Measurements from ENCODE around the gene BMX. TPM values are rescaled to one million over a fixed set of nuclear protein-coding genes. Genes with fewer than 3 reads are reported as not detected.

The BMX gene
- total and polyA plus RNA-seq, 10 of the 15 experiments (the other 5 are each of a cell fraction or from before 2014, with no cell fraction given) = not detected

DNA sequence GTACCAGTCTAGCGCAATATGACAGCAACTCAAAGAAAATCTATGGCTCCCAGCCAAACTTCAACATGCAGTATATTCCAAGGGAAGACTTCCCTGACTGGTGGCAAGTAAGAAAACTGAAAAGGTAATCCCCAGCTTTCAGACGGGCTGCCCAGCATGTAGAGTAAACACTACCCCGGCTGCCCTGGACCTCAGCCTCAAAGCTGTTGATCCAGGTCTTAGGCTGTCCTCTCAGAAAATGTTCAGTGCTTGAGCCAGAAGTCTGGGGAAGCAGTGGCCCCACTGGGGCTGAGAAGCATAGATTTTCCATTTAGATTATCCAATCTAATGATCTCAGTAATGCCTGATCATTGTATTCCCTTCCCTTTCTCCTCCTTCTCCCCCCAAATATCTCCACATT lies 21.9 kb downstream of the BMX start:
- intact Hi-C loops (cut with micrococcal nuclease; ENCODE audit: unreplicated experiment) = no loop called here
- TF ChIP-seq STAT3 (IDR thresholded peaks at IDR 0.05; ENCODE audit: low read depth, low read length) = no peak
- no peak for TF ChIP-seq GABPA (IDR thresholded peaks at IDR 0.05; ENCODE audit: low read depth)
- no peak for TF ChIP-seq CBX5 (IDR thresholded peaks at IDR 0.05; ENCODE audit: low read depth)
- no peak for TF ChIP-seq IKZF2 (IDR thresholded peaks at IDR 0.05)
- TF ChIP-seq, protein P1, sequence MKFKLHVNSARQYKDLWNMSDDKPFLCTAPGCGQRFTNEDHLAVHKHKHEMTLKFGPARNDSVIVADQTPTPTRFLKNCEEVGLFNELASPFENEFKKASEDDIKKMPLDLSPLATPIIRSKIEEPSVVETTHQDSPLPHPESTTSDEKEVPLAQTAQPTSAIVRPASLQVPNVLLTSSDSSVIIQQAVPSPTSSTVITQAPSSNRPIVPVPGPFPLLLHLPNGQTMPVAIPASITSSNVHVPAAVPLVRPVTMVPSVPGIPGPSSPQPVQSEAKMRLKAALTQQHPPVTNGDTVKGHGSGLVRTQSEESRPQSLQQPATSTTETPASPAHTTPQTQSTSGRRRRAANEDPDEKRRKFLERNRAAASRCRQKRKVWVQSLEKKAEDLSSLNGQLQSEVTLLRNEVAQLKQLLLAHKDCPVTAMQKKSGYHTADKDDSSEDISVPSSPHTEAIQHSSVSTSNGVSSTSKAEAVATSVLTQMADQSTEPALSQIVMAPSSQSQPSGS (IDR thresholded peaks at IDR 0.05; ENCODE audit: low read length) = no peak
- no peak for TF ChIP-seq EP300 (IDR thresholded peaks at IDR 0.05; ENCODE audit: borderline replicate concordance in 1 of 2, control insufficient read depth in 1 of 2, low read depth in 2 of 2, low read length in 2 of 2)
- ChIA-PET RAD21 (ENCODE audit: unreplicated experiment) (no interaction called here), POLR2A (no interaction called here), SMC1A (ENCODE audit: uncharacterized antibody, unreplicated experiment) (no interaction called here), CTCF (no interaction called here)
- H3K4me1 ChIP-seq (ENCODE audit: control insufficient read depth, insufficient read depth, low read length) = no peaks in the 10 kb centered on the region
- H3K27me3 ChIP-seq (replicated peaks in 1 of 2; ENCODE audit: control insufficient read depth in 2 of 2, insufficient read depth in 2 of 2, low read length in 1 of 2) = peaks cover 0 to 5% of the 10 kb centered on the region in 2 experiments; a peak in 2 of 4 replicates
- 39% methylated on average over 3 of the region's 3 CpGs for WGBS (ENCODE audit: insufficient coverage, insufficient replicate concordance, low lambda C conversion rate, missing lambda C conversion rate)
- H3K9me3 ChIP-seq (replicated peaks; ENCODE audit: control insufficient read depth, insufficient read depth, low read length) = no peaks in the 10 kb centered on the region
- H3K36me3 ChIP-seq (ENCODE audit: control insufficient read depth in 2 of 2, insufficient read depth in 2 of 2, low read length in 1 of 2) = no peaks in the 10 kb centered on the region
- H3K27ac ChIP-seq (ENCODE audit: control insufficient read depth, insufficient read depth) = no peak overlapping the region
- ATAC-seq (no peak), FAIRE-seq (no peak), DNase-seq (ENCODE audit: low read depth, low spot score) (no peak)
- in situ Hi-C loops (cut with MboI) = no loop called here
- H2AFZ ChIP-seq (ENCODE audit: control insufficient read depth, low read depth, low read length) = no peak overlapping the region
- H4K20me1 ChIP-seq (ENCODE audit: control insufficient read depth, insufficient read depth) = no peaks in the 10 kb centered on the region
- H3K79me2 ChIP-seq (ENCODE audit: control insufficient read depth, insufficient read depth, low read length) = no peaks in the 10 kb centered on the region
- no peak overlapping the region for H3K9ac ChIP-seq (ENCODE audit: control insufficient read depth, insufficient read depth, low read length)
- H3K4me2 ChIP-seq (ENCODE audit: control insufficient read depth, insufficient read depth) = no peak overlapping the region
- BruUV-seq (replicated peaks) = no TSS peak
- no peak overlapping the region for H3K4me3 ChIP-seq

DNA sequence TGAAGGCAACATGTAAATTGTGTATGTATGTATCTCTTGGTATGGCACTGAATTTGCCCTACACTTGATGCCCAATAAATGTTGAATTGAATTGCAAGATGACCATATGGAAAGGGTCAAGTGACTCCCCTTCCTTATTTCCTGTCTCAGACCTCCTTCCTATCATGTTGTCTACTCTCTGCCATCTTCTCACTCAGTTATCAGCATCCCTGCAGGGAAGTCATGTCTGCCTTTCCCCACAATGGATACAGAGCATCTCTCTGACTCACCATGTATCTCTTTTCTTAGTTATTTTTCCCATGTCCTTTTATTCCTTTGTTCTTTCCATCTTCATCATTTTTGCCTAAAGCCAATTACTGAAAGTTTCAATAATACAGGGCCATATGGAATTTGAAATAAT lies 22.5 kb downstream of the BMX start:
- Histone ChIP-seq H3K9ac (ENCODE audit: control insufficient read depth, insufficient read depth, low read length) (no peak overlapping the region), H3K9me3 (replicated peaks; ENCODE audit: control insufficient read depth, insufficient read depth, low read length) (no peaks in the 10 kb centered on the region), H3K27me3 (replicated peaks in 1 of 2; ENCODE audit: control insufficient read depth in 2 of 2, insufficient read depth in 2 of 2, low read length in 1 of 2) (peaks cover 0 to 5% of the 10 kb centered on the region in 2 experiments; a peak in 2 of 4 replicates), H3K4me2 (ENCODE audit: control insufficient read depth, insufficient read depth) (no peak overlapping the region), H2AFZ (ENCODE audit: control insufficient read depth, low read depth, low read length) (no peak overlapping the region), H4K20me1 (ENCODE audit: control insufficient read depth, insufficient read depth) (no peaks in the 10 kb centered on the region), H3K4me1 (ENCODE audit: control insufficient read depth, insufficient read depth, low read length) (no peaks in the 10 kb centered on the region), H3K4me3 (no peak overlapping the region), H3K79me2 (ENCODE audit: control insufficient read depth, insufficient read depth, low read length) (no peaks in the 10 kb centered on the region), H3K27ac (ENCODE audit: control insufficient read depth, insufficient read depth) (no peak overlapping the region), H3K36me3 (ENCODE audit: control insufficient read depth in 2 of 2, insufficient read depth in 2 of 2, low read length in 1 of 2) (no peaks in the 10 kb centered on the region)
- CTCF ChIA-PET = no interaction called here
- RAD21 ChIA-PET (ENCODE audit: unreplicated experiment) = no interaction called here
- ATAC-seq (no peak), FAIRE-seq (no peak), DNase-seq (ENCODE audit: low read depth, low spot score) (no peak)
- in situ Hi-C loops (cut with MboI) (no loop called here), intact Hi-C loops (cut with micrococcal nuclease; ENCODE audit: unreplicated experiment) (no loop called here)
- no TSS peak for BruUV-seq (replicated peaks)
- SMC1A ChIA-PET (ENCODE audit: uncharacterized antibody, unreplicated experiment) = no interaction called here
- POLR2A ChIA-PET = no interaction called here
- TF ChIP-seq ATF7 (IDR thresholded peaks at IDR 0.05; ENCODE audit: low read depth) = no peak
- no peak for TF ChIP-seq FOS (IDR thresholded peaks at IDR 0.05; ENCODE audit: borderline replicate concordance, extremely low read depth, insufficient read length)
- TF ChIP-seq NR2C2 (IDR thresholded peaks at IDR 0.05; ENCODE audit: borderline replicate concordance, control insufficient read depth, insufficient read length, low read depth) = no peak
- no peak for TF ChIP-seq CBFB (IDR thresholded peaks at IDR 0.05; ENCODE audit: low read depth)
- no peak for TF ChIP-seq SPI1 (IDR thresholded peaks at IDR 0.05; ENCODE audit: borderline replicate concordance, insufficient read depth, low read depth, low read length)
- no peak for TF ChIP-seq SMAD5 (IDR thresholded peaks at IDR 0.05; ENCODE audit: low read depth)
- TF ChIP-seq, protein P2, sequence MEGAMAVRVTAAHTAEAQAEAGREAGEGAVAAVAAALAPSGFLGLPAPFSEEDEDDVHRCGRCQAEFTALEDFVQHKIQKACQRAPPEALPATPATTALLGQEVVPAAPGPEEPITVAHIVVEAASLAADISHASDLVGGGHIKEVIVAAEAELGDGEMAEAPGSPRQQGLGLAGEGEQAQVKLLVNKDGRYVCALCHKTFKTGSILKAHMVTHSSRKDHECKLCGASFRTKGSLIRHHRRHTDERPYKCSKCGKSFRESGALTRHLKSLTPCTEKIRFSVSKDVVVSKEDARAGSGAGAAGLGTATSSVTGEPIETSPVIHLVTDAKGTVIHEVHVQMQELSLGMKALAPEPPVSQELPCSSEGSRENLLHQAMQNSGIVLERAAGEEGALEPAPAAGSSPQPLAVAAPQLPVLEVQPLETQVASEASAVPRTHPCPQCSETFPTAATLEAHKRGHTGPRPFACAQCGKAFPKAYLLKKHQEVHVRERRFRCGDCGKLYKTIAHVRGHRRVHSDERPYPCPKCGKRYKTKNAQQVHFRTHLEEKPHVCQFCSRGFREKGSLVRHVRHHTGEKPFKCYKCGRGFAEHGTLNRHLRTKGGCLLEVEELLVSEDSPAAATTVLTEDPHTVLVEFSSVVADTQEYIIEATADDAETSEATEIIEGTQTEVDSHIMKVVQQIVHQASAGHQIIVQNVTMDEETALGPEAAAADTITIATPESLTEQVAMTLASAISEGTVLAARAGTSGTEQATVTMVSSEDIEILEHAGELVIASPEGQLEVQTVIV (IDR thresholded peaks at IDR 0.05; ENCODE audit: borderline replicate concordance, partially characterized antibody) = no peak
- TF ChIP-seq TARDBP (IDR thresholded peaks at IDR 0.05; ENCODE audit: borderline replicate concordance) = no peak
- no peak for TF ChIP-seq SMC3 (IDR thresholded peaks at IDR 0.05; ENCODE audit: borderline replicate concordance, low read length)
